Omental fat pad (tissue), 4 donors: ENCODE data around the gene CCDC137. TPM values are rescaled to one million over a fixed set of nuclear protein-coding genes. Genes with fewer than 3 reads are reported as not detected.

ENCODE experiments used
- ATAC-seq: fragments of 150-250 bp; one replicate; pipeline ENCODE4 v1.9.1; 2016; ENCODE audit warnings: mild to moderate bottlenecking, moderate library complexity; ENCODE audit not compliant: low FRiP score
- DNase-seq: peaks from one replicate; pipeline ENCODE4 v3.0.0-alpha.2; 2019; ENCODE audit warnings: low spot score
- CTCF ChIP-seq, 3 donors: fragments of 450-650 bp; IDR thresholded peaks; one replicate each; pipeline ENCODE4 v1.5.1; 2016 to 2017; ENCODE audit warnings: antibody characterized with exemption in 3 of 3, mild to moderate bottlenecking in 3 of 3, moderate library complexity in 2 of 3
- total RNA-seq, 4 donors: library from RNA; depleted of rRNA; stranded (reverse); fragments of >200 nt; gene quantifications; one replicate each; pipeline ENCODE4 v1.1.0, GENCODE V29; 2016

CCDC137 gene
- total RNA-seq, 4 donors from 2014 or later = 6.8 to 15.6 (median 9.4) TPM

- ATAC-seq (no peak), DNase-seq (no peak)
- no peak for TF ChIP-seq CTCF (IDR thresholded peaks at IDR 0.05)
Measured at GRCh38 chr17:81651692-81652091, 14.8 kb upstream of the CCDC137 start.

DNA sequence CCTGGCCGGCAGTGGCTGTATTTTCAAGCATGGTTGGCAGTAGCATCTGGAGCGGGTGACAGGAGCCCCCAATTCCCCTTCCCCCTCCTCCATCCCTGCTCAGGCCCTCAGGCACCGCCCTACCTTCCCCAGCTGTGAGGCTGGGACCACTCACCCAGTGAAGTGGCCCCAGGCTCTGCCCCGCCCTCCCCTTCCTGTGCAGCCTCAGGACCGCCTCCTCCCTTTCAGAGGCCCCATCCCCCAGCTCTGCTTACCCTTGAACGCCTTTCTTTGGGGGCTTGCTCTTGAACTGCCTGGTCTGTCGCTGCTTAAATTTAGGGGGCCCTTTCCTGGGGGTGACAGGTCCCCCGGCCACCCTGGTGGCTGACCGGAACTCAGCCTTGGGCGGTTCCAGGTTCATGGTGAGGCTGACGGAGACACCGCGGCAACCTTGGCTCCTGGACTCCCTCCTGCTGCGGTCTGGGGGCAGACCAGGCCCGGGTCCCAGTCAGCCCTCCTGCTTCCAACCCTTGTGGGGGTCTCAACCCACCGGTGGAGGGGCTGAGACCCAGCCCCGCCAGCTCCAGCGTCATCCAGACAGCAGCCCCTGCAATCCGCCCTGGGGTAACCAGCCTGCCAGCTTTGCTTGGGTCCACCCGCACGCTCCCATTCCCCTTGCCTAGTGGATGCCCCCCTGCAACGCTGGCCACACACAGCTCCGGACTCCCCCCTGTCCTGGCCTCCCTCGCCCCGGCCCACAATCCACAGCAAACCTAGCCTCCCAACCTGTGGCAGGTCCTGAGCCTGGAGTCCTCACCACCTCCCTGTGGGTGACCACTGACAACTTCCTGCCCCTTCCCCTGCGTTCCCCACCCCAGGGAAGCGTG, 13.4 kb upstream of the CCDC137 start:
- ATAC-seq (no peak), DNase-seq (no peak)
- TF ChIP-seq CTCF (IDR thresholded peaks at IDR 0.05) = no peak

DNA sequence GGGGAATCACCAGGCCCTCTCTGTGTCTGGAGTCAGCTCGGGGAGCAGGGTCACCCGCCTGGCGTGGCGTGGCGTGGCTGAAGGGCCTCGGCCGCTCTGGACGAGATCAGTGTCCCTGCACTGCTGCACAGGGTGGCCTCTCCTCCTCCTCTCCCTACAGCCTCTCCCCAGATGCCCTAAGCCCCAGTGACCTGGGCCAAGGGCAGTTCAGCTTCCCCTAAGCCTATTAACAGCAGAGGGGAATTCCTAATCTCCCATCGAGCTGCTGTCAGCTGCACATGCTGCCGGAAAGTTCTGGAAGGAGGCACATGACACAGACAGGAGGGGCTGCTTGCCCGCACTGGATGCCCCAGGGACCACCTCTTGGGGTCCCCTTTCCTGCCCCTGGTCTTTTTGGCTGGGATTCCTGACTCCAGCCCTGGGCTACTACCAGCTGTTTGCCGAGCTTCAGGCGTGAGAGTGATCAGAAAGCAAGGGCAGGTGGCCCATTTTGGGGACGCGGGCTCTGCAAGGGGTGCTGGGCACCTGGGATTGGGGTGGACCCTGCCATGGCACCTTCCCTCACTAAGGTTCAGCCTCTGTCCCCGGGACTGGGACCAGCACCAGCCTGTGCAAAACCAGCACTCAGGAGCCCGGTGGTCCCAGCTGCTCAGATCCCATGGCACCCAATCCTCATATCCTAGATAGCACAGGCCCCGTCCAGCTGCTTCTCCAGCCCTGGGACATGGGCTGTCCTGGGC, 11.0 kb upstream of the CCDC137 start:
- DNase-seq (no peak), ATAC-seq (peak; percentile 35)
- no peak for TF ChIP-seq CTCF (IDR thresholded peaks at IDR 0.05)

DNA sequence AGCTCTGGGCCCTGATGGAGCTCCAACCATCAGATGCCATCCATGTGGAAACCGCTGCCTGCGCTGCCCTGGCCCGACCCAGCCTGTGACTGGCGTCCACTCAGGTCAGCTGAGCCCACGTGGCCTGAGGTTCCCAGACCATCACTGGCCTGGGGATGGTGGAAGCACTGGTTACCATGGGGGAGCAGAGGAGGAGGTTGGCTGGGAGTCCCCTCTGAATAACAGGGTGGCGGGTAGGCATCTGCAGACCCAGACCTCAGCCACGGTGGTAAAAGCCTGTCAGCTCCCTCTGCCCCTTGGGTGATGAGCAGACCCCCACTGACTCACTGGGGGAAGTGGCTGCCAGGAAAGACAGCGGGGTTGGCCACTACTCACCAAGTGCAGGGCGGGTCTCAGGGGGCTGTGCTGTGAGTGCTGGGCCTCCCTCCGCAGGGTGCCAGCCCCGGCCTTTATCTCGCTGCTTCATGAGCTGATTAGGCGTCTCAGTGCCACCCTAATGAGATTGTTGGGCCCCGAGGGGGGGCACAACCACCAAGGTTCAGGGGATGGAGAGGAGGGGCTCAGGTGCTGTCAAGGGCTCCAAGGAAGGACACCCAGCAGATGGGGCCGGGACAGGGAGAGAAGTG, 10.3 kb upstream of the CCDC137 start, which contains the start of gene PDE6G:
Gene PDE6G (minus strand): TSS at position 425 of the 626 bp plus-strand sequence. CDS start 3,237 bp downstream, outside the sequence.
- ATAC-seq = no peak
- no peak for TF ChIP-seq CTCF (IDR thresholded peaks at IDR 0.05)
- DNase-seq = no peak

GRCh38 chr17:81656835-81657234, 9.7 kb upstream of the CCDC137 start:
- no peak for DNase-seq
- ATAC-seq = no peak
- no peak for TF ChIP-seq CTCF (IDR thresholded peaks at IDR 0.05)

DNA sequence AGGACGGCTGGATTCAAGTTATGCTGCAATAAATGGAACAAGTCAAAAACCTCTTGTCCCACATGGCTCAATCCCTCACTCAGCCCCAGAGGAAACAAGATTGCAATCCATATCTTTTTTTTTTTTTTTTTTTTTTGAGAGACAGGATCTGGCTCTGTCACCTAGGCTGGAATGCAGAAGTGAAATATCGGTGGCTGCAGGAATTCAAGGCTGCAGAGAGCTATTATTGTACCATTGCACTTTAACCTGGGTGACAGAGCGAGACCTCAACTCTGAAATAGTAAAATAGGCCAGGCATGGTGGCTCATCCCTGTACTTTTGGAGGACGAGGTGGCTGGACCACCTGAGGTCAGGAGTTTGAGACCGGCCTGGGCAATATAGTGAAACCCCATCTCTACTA, 7.5 kb upstream of the CCDC137 start:
- ATAC-seq = no peak
- no peak for TF ChIP-seq CTCF (IDR thresholded peaks at IDR 0.05)
- DNase-seq = no peak
